GM23338 (cell line): ENCODE measurements around the gene TTC28. TPM values are rescaled to one million over a fixed set of nuclear protein-coding genes. Genes with fewer than 3 reads are reported as not detected.

Source experiments
- ATAC-seq: fragments of 200-7000 bp; cut with Tn5 transposase; 3 replicates; pipeline ENCODE4 v1.9.1; 2020
- DNase-seq: peaks from one replicate; pipeline ENCODE4 v3.0.0-alpha.2; 2015; ENCODE audit warnings: low spot score
- H2AFZ ChIP-seq: fragments of 200-600 bp; sonication (generic); 2 replicates; pipeline ENCODE4 v1.8.0; 2016; ENCODE audit warnings: antibody characterized with exemption, mild to moderate bottlenecking, moderate library complexity
- H3F3A ChIP-seq: fragments of 200-600 bp; sonication (generic); replicated peaks from 2 replicates; pipeline ENCODE4 v1.8.0; 2017; ENCODE audit warnings: antibody characterized with exemption, mixed run types, low read depth
- H3K27ac ChIP-seq: fragments of 200-600 bp; sonication (generic); 2 replicates; pipeline ENCODE4 v1.6.1; 2016; ENCODE audit warnings: low read depth
- H3K27me3 ChIP-seq: fragments of 200-600 bp; sonication (generic); 2 replicates; pipeline ENCODE4 v1.8.0; 2016; ENCODE audit warnings: mild to moderate bottlenecking, mixed run types, moderate library complexity; ENCODE audit not compliant: insufficient read depth
- H3K36me3 ChIP-seq: fragments of 200-600 bp; sonication (generic); 2 replicates; pipeline ENCODE4 v1.8.0; 2016; ENCODE audit warnings: mild to moderate bottlenecking; ENCODE audit not compliant: insufficient read depth
- H3K4me1 ChIP-seq: fragments of 200-600 bp; sonication (generic); 2 replicates; pipeline ENCODE4 v1.8.0; 2016; ENCODE audit warnings: mild to moderate bottlenecking, moderate library complexity; ENCODE audit not compliant: insufficient read depth
- H3K4me2 ChIP-seq: fragments of 200-600 bp; sonication (generic); 2 replicates; pipeline ENCODE4 v1.7.1; 2017; ENCODE audit warnings: mixed run types
- H3K4me3 ChIP-seq: fragments of 200-600 bp; sonication (generic); 2 replicates; pipeline ENCODE4 v1.6.1; 2016; ENCODE audit warnings: mixed run types
- H3K79me2 ChIP-seq: fragments of 200-600 bp; sonication (generic); replicated peaks from 2 replicates; pipeline ENCODE4 v1.8.0; 2017; ENCODE audit warnings: mild to moderate bottlenecking; ENCODE audit not compliant: insufficient read depth
- H3K9me2 ChIP-seq: fragments of 200-600 bp; sonication (generic); 2 replicates; pipeline ENCODE4 v1.8.0; 2017; ENCODE audit not compliant: insufficient read depth
- H4K20me1 ChIP-seq: fragments of 200-600 bp; sonication (generic); replicated peaks from 2 replicates; pipeline ENCODE4 v1.8.0; 2017; ENCODE audit warnings: mild to moderate bottlenecking; ENCODE audit not compliant: insufficient read depth
- H3K27ac Mint-ChIP-seq: 2 replicates; pipeline ENCODE4 v1.8.0; 2020; ENCODE audit warnings: inconsistent platforms, mild to moderate bottlenecking, moderate library complexity, mixed read lengths
- H3K27me3 Mint-ChIP-seq: 3 replicates; pipeline ENCODE4 v1.8.0; 2022; ENCODE audit warnings: low read depth, mild to moderate bottlenecking, moderate library complexity, mixed read lengths, inconsistent platforms; ENCODE audit not compliant: insufficient read depth, poor library complexity
- H3K36me3 Mint-ChIP-seq: 3 replicates; pipeline ENCODE4 v1.8.0; 2021; ENCODE audit warnings: low read depth, mild to moderate bottlenecking, inconsistent platforms, moderate library complexity, mixed read lengths
- H3K4me1 Mint-ChIP-seq: 3 replicates; pipeline ENCODE4 v1.8.0; 2020; ENCODE audit warnings: mild to moderate bottlenecking, inconsistent platforms, mixed read lengths
- H3K4me3 Mint-ChIP-seq: 3 replicates; pipeline ENCODE4 v1.8.0; 2021; ENCODE audit warnings: moderate library complexity, mild to moderate bottlenecking, inconsistent platforms, mixed read lengths
- H3K9me3 Mint-ChIP-seq: 3 replicates; pipeline ENCODE4 v1.8.0; 2020; ENCODE audit warnings: moderate library complexity, mild to moderate bottlenecking, inconsistent platforms, mixed read lengths
- CREB1 ChIP-seq: fragments of 250-450 bp; sonication (Bioruptor Pico); IDR thresholded peaks from 2 replicates; pipeline ENCODE4 v1.5.0; 2020; ENCODE audit warnings: low read depth, mild to moderate bottlenecking, moderate library complexity
- EZH2 ChIP-seq: fragments of 200-600 bp; sonication (generic); IDR thresholded peaks from one replicate; pipeline ENCODE4 v1.8.0; 2017; ENCODE audit warnings: antibody characterized with exemption, mild to moderate bottlenecking, low read depth; ENCODE audit not compliant: unreplicated experiment
- JUNB ChIP-seq: IDR thresholded peaks from one replicate; pipeline ENCODE4 v1.6.1; 2016; ENCODE audit warnings: antibody characterized with exemption; ENCODE audit not compliant: unreplicated experiment
- NANOG ChIP-seq: IDR thresholded peaks from 2 replicates; pipeline ENCODE4 v1.6.1; 2016; ENCODE audit warnings: antibody characterized with exemption, borderline replicate concordance
- POLR2AphosphoS5 ChIP-seq: IDR thresholded peaks from 2 replicates; pipeline ENCODE4 v1.6.1; 2016; ENCODE audit warnings: antibody characterized with exemption, low read depth
- REST ChIP-seq: IDR thresholded peaks from one replicate; pipeline ENCODE4 v1.6.1; 2018; ENCODE audit warnings: antibody characterized with exemption; ENCODE audit not compliant: unreplicated experiment
- STAT1 ChIP-seq: IDR thresholded peaks from one replicate; pipeline ENCODE4 v1.6.1; 2016; ENCODE audit warnings: antibody characterized with exemption; ENCODE audit not compliant: unreplicated experiment
- ZNF114 ChIP-seq: fragments of 250-450 bp; sonication (Bioruptor Pico); IDR thresholded peaks from 2 replicates; pipeline ENCODE4 v1.5.0; 2020; ENCODE audit warnings: mild to moderate bottlenecking, moderate library complexity
- ZNF331 ChIP-seq: fragments of 250-450 bp; sonication (Bioruptor Pico); IDR thresholded peaks from 2 replicates; pipeline ENCODE4 v1.5.0; 2020; ENCODE audit warnings: low read depth, mild to moderate bottlenecking, moderate library complexity
- ZNF462 ChIP-seq: fragments of 250-450 bp; sonication (Bioruptor Pico); IDR thresholded peaks from 2 replicates; pipeline ENCODE4 v1.5.0; 2020; ENCODE audit warnings: mild to moderate bottlenecking, moderate library complexity
- polyA plus RNA-seq: library from polyadenylated mRNA; unstranded; fragments of >200 nt; fragmentation: Nextera tagmentation; extraction: Ambion mirVana; gene quantifications from 2 replicates; pipeline ENCODE4 v1.2.1, GENCODE V29; 2016
- total RNA-seq: library from RNA; depleted of rRNA; stranded (reverse); fragments of >200 nt; shearing (Covaris generic); gene quantifications from 2 replicates; pipeline ENCODE4 v1.2.3, GENCODE V29; 2014
- TF ChIP-seq, protein P1 (sequence below), 2 experiments: fragments of 200-600 bp in 1 of 2; sonication (generic) in 1 of 2; conservative IDR thresholded peaks; 2 replicates each; pipeline versions ENCODE4 v1.5.1 to v1.6.1; 2016 to 2017; ENCODE audit warnings: antibody characterized with exemption in 2 of 2, low read depth in 2 of 2, mild to moderate bottlenecking in 2 of 2, moderate library complexity in 1 of 2

Gene TTC28
- total and polyA plus RNA-seq, 2 experiments from 2014 or later, result 4.5 to 16.1 TPM

GRCh38 chr22:28142361-28142961 is 537.2 kb downstream of the TTC28 start:
- Mint-ChIP-seq H3K4me3 (no peak overlapping the region), H3K4me1 (peaks cover 42% of the 10 kb centered on the region), H3K9me3 (no peaks in the 10 kb centered on the region), H3K27ac (no peak overlapping the region), H3K27me3 (peaks cover 1% of the 10 kb centered on the region), H3K36me3 (no peaks in the 10 kb centered on the region)
- H3F3A ChIP-seq, result no peaks in the 10 kb centered on the region
- no peaks in the 10 kb centered on the region for H3K9me2 ChIP-seq
- H3K27ac ChIP-seq, result no peak overlapping the region
- H2AFZ ChIP-seq, result no peak overlapping the region
- DNase-seq (no peak), ATAC-seq (no peak)
- H3K27me3 ChIP-seq, result no peaks in the 10 kb centered on the region
- H4K20me1 ChIP-seq, result no peaks in the 10 kb centered on the region
- no peaks in the 10 kb centered on the region for H3K36me3 ChIP-seq
- H3K4me2 ChIP-seq, result no peak overlapping the region
- H3K4me1 ChIP-seq, result peaks cover 20% of the 10 kb centered on the region
- no peak for TF ChIP-seq ZNF114 (CRISPR knock-in tag)
- no peak for TF ChIP-seq EZH2
- TF ChIP-seq REST, result no peak
- no peak for TF ChIP-seq POLR2AphosphoS5
- no peak for TF ChIP-seq ZNF331
- no peak for TF ChIP-seq STAT1
- no peak for TF ChIP-seq CREB1 (CRISPR knock-in tag)
- TF ChIP-seq ZNF462, result no peak
- TF ChIP-seq JUNB, result no peak
- TF ChIP-seq, protein P1, sequence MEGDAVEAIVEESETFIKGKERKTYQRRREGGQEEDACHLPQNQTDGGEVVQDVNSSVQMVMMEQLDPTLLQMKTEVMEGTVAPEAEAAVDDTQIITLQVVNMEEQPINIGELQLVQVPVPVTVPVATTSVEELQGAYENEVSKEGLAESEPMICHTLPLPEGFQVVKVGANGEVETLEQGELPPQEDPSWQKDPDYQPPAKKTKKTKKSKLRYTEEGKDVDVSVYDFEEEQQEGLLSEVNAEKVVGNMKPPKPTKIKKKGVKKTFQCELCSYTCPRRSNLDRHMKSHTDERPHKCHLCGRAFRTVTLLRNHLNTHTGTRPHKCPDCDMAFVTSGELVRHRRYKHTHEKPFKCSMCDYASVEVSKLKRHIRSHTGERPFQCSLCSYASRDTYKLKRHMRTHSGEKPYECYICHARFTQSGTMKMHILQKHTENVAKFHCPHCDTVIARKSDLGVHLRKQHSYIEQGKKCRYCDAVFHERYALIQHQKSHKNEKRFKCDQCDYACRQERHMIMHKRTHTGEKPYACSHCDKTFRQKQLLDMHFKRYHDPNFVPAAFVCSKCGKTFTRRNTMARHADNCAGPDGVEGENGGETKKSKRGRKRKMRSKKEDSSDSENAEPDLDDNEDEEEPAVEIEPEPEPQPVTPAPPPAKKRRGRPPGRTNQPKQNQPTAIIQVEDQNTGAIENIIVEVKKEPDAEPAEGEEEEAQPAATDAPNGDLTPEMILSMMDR (conservative IDR thresholded peaks at IDR 0.05; ENCODE audit: low read depth in 2 of 2), result no peak
- no peak for TF ChIP-seq NANOG
- H3K4me3 ChIP-seq, result no peak overlapping the region
- H3K79me2 ChIP-seq, result no peaks in the 10 kb centered on the region
